HL-60 (cell line): ENCODE data around the gene PIK3R5.

Source experiments
- CTCF ChIP-seq: IDR thresholded peaks from one replicate; pipeline ENCODE4 v1.5.1; 2011; ENCODE audit warnings: low read length, control low read depth, inconsistent platforms; ENCODE audit not compliant: insufficient read depth
- GABPA ChIP-seq: IDR thresholded peaks from 2 replicates; pipeline ENCODE4 v1.6.1; 2012; ENCODE audit warnings: low read depth
- POLR2AphosphoS5 ChIP-seq: IDR thresholded peaks from 2 replicates; pipeline ENCODE4 v1.6.1; 2012; ENCODE audit warnings: low read depth
- SPI1 ChIP-seq: IDR thresholded peaks from 2 replicates; pipeline ENCODE4 v1.6.1; 2012; ENCODE audit warnings: low read depth, mild to moderate bottlenecking, borderline replicate concordance
- TF ChIP-seq, protein P1 (sequence below): IDR thresholded peaks from 2 replicates; pipeline ENCODE4 v1.6.1; 2012; ENCODE audit warnings: low read depth; ENCODE audit not compliant: insufficient replicate concordance

DNA sequence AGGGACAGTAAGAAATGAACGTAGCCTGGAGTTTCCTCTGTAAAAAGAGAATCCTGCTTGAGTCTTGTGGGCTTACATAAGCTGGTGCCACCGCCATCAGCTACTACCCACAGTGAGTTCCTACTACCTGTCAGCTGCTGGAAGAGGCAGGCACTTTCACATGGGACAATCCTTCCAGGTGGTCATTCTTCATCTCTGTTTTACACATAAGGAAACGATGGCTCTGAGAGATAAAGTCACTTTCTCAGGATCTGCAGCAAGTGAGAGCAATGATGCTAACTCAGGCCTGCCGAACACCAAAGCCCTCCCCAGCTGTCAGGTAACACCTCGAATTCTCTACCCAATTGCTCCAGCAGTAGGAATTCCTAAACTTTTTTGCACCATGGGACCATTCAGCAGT is 26.6 kb downstream of the PIK3R5 start:
- TF ChIP-seq CTCF (no peak), POLR2AphosphoS5 (no peak), SPI1 (no peak), GABPA (no peak)
- TF ChIP-seq, protein P1, sequence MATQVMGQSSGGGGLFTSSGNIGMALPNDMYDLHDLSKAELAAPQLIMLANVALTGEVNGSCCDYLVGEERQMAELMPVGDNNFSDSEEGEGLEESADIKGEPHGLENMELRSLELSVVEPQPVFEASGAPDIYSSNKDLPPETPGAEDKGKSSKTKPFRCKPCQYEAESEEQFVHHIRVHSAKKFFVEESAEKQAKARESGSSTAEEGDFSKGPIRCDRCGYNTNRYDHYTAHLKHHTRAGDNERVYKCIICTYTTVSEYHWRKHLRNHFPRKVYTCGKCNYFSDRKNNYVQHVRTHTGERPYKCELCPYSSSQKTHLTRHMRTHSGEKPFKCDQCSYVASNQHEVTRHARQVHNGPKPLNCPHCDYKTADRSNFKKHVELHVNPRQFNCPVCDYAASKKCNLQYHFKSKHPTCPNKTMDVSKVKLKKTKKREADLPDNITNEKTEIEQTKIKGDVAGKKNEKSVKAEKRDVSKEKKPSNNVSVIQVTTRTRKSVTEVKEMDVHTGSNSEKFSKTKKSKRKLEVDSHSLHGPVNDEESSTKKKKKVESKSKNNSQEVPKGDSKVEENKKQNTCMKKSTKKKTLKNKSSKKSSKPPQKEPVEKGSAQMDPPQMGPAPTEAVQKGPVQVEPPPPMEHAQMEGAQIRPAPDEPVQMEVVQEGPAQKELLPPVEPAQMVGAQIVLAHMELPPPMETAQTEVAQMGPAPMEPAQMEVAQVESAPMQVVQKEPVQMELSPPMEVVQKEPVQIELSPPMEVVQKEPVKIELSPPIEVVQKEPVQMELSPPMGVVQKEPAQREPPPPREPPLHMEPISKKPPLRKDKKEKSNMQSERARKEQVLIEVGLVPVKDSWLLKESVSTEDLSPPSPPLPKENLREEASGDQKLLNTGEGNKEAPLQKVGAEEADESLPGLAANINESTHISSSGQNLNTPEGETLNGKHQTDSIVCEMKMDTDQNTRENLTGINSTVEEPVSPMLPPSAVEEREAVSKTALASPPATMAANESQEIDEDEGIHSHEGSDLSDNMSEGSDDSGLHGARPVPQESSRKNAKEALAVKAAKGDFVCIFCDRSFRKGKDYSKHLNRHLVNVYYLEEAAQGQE, result no peak
